ENCODE results near the gene ENOX1.

ENOX1 gene

DNA sequence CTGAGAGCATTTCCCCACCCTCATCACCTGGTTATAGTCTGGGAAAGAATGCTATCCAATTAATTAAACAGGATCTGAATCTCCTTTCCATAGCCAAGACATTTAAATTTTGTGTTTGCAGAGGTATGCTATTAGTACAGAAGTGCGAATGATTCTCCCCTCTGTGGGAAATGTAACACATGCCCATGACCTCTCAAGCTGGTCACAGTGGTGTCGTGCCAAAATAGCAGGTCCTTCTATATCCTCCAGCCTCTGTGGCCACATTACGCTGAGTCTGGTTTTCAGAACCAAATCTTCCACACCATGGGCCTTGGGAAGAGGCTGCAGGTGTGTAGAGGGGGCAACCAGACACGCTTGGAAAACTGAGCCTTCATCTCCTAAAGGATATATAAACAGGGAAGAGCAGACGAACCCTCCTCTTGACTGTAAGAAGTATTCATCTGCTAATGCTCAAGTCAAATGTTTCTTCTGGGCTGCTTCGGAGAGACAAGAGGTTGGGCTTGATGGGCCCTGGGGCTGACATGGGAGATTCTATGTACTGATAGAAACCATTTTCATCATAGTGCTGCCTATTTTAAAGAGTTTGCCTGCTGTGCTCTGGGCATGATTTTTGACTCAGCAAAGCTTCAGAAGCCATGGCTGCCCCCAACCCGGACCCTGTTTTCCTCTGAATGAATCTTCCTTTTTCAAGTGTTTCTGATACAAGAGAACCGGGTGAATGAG lies 565.7 kb downstream of the ENOX1 start:
- H3K4me3 Mint-ChIP-seq, result no peak overlapping the region
- DNase-seq, result no peak
- H3K36me3 Mint-ChIP-seq (ENCODE audit: low read depth), result no peaks in the 10 kb centered on the region
- H3K27ac Mint-ChIP-seq, result no peak overlapping the region
- H3K9me3 Mint-ChIP-seq, result no peaks in the 10 kb centered on the region
- H3K4me1 Mint-ChIP-seq (ENCODE audit: low read depth), result no peaks in the 10 kb centered on the region
- H3K27me3 Mint-ChIP-seq, result peaks cover 3% of the 10 kb centered on the region

DNA sequence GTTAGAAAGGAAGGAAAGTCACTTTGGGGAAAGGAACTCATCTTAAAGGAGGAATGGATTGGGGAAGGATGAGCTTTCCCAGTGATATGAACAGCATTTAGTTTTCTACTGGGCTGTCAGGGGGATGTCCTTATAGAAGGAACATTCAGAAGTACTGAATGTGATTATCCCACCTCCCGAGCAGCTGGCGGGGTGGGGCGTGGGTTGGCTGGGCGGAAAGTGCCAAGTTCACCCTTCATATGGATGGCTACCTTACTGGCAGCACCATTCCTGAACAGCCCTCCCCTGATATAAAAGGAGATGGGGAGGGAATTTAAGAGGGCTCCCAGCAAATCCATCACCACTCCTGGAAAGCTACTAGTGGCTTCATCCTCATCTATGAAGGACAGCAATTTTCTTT lies 572.6 kb downstream of the ENOX1 start:
- no peak overlapping the region for H3K4me3 Mint-ChIP-seq
- H3K9me3 Mint-ChIP-seq, result no peaks in the 10 kb centered on the region
- no peak overlapping the region for H3K27ac Mint-ChIP-seq
- H3K4me1 Mint-ChIP-seq (ENCODE audit: low read depth), result no peaks in the 10 kb centered on the region
- H3K36me3 Mint-ChIP-seq (ENCODE audit: low read depth), result no peaks in the 10 kb centered on the region
- no peak for DNase-seq
- H3K27me3 Mint-ChIP-seq, result peaks cover 7% of the 10 kb centered on the region

DNA sequence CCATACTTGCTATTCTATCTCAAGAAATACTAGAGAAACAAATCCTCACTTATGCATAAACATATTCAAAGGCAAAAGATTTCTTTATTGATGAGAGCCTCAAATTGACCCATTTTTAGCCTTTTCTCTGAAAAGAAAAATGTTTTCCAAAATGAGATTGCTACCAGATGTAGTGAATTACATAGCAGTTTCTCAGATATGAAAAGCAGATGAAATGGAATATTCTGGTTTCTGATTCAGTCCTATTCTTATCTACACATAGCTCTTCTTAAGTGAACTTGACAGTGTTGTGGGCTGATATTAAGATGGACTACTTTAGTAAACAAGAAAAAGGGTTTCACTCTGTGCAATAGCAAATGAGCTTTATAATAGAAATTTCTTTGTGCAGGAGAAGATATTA lies 579.9 kb downstream of the ENOX1 start:
- Mint-ChIP-seq H3K27me3 (peaks cover 13% of the 10 kb centered on the region), H3K36me3 (ENCODE audit: low read depth) (no peaks in the 10 kb centered on the region), H3K9me3 (no peaks in the 10 kb centered on the region), H3K27ac (no peak overlapping the region), H3K4me1 (ENCODE audit: low read depth) (no peaks in the 10 kb centered on the region), H3K4me3 (no peak overlapping the region)
- no peak for DNase-seq

DNA sequence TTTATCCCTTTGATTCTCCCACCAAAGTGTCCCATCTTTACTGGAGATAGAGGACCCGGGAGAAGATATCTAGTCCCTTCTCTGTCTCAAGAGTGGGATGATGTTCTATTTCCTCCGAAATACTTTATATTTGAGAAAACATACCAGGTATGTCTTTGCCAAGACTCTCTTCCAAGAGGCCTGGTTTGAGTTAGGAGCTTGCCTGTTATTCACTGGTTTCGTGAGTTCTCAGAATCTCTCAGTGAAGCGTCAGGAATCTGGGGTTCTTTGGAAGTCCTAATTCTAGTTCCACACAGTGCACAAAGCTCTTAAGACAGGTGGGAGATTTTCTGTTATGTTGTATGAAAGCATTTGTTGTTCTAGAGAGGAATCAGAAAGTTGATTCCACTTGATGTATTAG lies 581.4 kb downstream of the ENOX1 start:
- H3K9me3 Mint-ChIP-seq, result no peaks in the 10 kb centered on the region
- H3K4me3 Mint-ChIP-seq, result no peak overlapping the region
- no peak overlapping the region for H3K27ac Mint-ChIP-seq
- no peak for DNase-seq
- H3K36me3 Mint-ChIP-seq (ENCODE audit: low read depth), result no peaks in the 10 kb centered on the region
- no peaks in the 10 kb centered on the region for H3K4me1 Mint-ChIP-seq (ENCODE audit: low read depth)
- H3K27me3 Mint-ChIP-seq, result peaks cover 11% of the 10 kb centered on the region

DNA sequence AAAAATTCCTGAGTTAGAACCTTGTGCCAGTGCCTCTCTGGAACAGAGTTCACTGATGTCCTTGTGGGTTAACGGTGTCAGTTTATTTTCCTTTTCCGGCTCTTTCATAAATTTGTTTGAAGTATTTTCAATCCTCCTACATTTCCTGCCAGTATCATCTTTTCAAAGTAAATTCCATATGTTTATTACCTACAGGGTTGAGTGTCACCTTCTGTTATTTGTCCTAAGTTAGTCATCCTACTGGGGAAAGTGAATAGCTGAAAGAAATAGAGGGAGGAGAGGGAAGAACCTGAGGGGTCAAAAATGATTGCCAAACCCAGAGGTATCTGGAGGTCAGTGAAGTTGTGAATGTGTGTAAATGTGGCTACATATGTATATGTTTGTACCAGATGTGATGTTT lies 582.2 kb downstream of the ENOX1 start:
- Mint-ChIP-seq H3K27ac (no peak overlapping the region), H3K4me1 (ENCODE audit: low read depth) (no peaks in the 10 kb centered on the region), H3K27me3 (peaks cover 11% of the 10 kb centered on the region), H3K9me3 (no peaks in the 10 kb centered on the region), H3K36me3 (ENCODE audit: low read depth) (no peaks in the 10 kb centered on the region), H3K4me3 (no peak overlapping the region)
- DNase-seq, result no peak

DNA sequence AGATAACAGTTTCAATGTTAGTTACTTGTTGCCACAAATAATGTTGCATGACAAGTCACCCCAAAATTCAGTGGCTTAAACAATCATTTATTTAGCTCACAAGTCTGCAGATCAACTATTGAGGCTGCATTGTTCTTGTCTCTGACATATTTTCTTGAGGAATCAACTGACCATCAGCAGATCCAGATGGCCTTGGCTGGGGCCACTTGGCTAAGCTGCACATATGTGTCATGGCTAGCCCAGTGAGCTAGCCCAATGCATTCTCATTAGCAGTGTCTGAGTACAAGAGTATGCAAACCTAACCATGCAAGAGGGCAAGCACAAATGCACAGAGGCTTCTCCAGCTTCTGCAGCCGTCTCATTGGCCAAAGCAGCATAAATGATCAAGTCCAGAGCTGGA lies 583.0 kb downstream of the ENOX1 start:
- H3K27me3 Mint-ChIP-seq, result peaks cover 15% of the 10 kb centered on the region
- H3K36me3 Mint-ChIP-seq (ENCODE audit: low read depth), result no peaks in the 10 kb centered on the region
- H3K9me3 Mint-ChIP-seq, result no peaks in the 10 kb centered on the region
- no peak for DNase-seq
- H3K4me1 Mint-ChIP-seq (ENCODE audit: low read depth), result no peaks in the 10 kb centered on the region
- no peak overlapping the region for H3K27ac Mint-ChIP-seq
- H3K4me3 Mint-ChIP-seq, result no peak overlapping the region

DNA sequence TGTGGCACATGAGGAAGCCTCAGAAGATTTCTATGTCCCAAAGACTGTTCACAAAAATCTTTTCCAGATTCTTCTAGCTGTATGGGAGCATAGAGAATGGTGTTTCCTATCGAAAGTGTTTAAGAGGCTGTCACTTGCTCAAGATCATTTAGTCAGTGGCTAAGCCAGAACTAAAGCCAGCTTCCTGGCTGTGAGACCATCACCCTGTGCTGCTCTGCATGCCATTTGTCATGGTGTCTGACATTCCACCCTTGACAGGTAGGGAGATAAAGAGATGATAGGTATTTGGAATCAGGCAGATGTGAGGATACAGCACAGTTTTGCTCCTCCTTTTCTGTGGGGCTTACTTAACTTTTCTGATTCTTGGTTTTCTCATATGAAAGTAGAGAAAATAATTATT lies 586.0 kb downstream of the ENOX1 start:
- H3K36me3 Mint-ChIP-seq (ENCODE audit: low read depth), result no peaks in the 10 kb centered on the region
- no peaks in the 10 kb centered on the region for H3K4me1 Mint-ChIP-seq (ENCODE audit: low read depth)
- peaks cover 27% of the 10 kb centered on the region for H3K27me3 Mint-ChIP-seq
- no peak for DNase-seq
- no peaks in the 10 kb centered on the region for H3K9me3 Mint-ChIP-seq
- H3K4me3 Mint-ChIP-seq, result no peak overlapping the region
- no peak overlapping the region for H3K27ac Mint-ChIP-seq

DNA sequence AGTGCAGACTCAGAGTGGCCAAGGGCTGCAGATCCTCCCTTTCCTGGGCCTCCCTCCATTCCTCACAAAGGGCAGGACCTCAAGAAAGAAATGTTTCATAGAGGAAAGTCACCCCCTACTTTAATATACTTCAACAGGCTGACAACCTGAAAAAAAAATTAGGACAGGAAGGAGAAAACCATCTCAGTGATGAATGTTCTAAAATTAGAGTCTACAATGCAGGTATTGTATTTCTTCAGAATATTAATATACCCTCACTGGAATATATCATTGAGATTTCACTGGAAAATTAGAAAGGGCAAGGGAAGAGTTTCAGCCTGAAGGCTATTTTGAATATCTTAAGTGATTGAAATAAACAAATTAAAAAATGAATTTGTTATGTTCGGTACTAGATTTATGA lies 586.5 kb downstream of the ENOX1 start:
- Mint-ChIP-seq H3K36me3 (ENCODE audit: low read depth) (no peaks in the 10 kb centered on the region), H3K4me3 (no peak overlapping the region), H3K4me1 (ENCODE audit: low read depth) (no peaks in the 10 kb centered on the region), H3K27me3 (peaks cover 23% of the 10 kb centered on the region), H3K9me3 (no peaks in the 10 kb centered on the region), H3K27ac (no peak overlapping the region)
- no peak for DNase-seq

DNA sequence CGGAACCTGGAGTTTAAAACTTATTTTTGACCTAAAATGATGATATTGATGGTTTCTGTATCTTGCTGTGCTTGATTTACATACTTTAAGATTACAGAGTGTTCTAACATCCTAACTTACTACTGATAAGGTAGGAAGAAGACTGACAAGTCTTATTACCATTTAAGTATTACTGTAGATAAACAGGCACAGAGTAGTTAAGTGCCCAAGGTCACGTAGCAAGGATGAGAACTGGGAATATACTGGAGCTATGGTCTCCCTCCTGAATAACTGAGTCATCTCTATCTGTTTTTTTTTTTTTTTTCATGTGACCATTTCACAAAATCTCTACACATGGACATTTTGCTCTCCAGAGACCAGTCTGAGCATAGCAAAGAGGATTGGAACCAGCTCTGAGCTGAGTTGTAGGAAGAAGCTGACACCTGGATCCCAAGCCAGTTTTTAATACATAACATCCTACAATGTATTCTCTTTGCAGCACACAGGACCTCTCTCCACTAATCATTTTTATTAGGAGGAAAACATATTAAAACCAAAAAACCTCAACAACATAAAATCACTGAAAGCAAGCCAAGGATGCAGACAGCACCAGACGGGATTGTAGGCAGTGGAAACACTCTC lies 589.9 kb downstream of the ENOX1 start:
- no peaks in the 10 kb centered on the region for H3K36me3 Mint-ChIP-seq (ENCODE audit: low read depth)
- H3K4me1 Mint-ChIP-seq (ENCODE audit: low read depth), result no peaks in the 10 kb centered on the region
- peaks cover 20% of the 10 kb centered on the region for H3K27me3 Mint-ChIP-seq
- no peak overlapping the region for H3K4me3 Mint-ChIP-seq
- DNase-seq, result no peak
- no peaks in the 10 kb centered on the region for H3K9me3 Mint-ChIP-seq
- no peak overlapping the region for H3K27ac Mint-ChIP-seq

DNA sequence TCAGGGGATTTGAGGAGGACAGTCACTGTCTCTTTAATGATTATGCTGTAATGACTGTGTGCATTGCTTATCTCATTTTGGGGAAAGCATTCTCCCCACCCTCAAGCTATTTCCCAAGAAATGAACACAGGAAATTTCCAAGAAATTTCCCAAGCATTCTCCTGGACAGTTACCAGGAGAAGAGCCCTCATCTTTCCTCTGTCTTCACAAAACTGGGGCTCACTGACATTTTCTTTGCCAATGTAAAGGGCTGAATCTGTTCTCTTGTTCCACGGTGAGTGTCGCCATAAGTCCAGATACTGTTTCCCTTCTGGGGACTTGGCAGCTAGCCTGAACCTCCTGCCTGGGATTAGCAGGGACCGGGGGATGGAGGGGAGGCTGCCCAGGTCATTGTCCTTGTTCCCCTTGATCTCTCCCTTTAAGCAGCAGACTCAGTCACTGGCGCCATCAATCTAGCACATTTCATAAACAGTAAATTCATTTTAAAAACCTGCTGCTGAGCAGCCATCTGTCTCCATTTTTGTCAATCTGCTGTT lies 590.6 kb downstream of the ENOX1 start:
- DNase-seq, result no peak
- no peaks in the 10 kb centered on the region for H3K9me3 Mint-ChIP-seq
- peaks cover 20% of the 10 kb centered on the region for H3K27me3 Mint-ChIP-seq
- no peaks in the 10 kb centered on the region for H3K4me1 Mint-ChIP-seq (ENCODE audit: low read depth)
- no peak overlapping the region for H3K4me3 Mint-ChIP-seq
- no peaks in the 10 kb centered on the region for H3K36me3 Mint-ChIP-seq (ENCODE audit: low read depth)
- H3K27ac Mint-ChIP-seq, result no peak overlapping the region

DNA sequence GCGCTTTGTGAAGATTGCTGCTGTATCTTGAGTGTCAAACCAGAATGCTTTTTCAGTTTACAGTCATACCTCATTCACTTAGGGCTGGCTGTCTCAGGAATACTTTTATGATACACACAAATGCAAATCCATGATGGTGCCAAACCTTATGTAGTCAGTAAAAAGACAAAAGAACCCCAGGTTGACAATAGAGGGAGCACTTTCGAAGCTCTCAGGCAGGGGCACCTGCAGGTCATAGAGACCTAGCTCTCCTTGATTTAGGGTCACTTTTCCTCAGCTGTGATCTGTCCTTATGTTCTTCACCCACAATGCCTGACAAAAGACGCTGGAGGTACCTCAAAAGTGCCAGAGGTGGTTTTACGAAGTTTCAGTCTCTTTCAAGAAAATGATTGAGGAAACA lies 591.2 kb downstream of the ENOX1 start:
- H3K9me3 Mint-ChIP-seq, result no peaks in the 10 kb centered on the region
- no peak overlapping the region for H3K4me3 Mint-ChIP-seq
- H3K36me3 Mint-ChIP-seq (ENCODE audit: low read depth), result no peaks in the 10 kb centered on the region
- no peak for DNase-seq
- peaks cover 20% of the 10 kb centered on the region for H3K27me3 Mint-ChIP-seq
- no peaks in the 10 kb centered on the region for H3K4me1 Mint-ChIP-seq (ENCODE audit: low read depth)
- no peak overlapping the region for H3K27ac Mint-ChIP-seq

DNA sequence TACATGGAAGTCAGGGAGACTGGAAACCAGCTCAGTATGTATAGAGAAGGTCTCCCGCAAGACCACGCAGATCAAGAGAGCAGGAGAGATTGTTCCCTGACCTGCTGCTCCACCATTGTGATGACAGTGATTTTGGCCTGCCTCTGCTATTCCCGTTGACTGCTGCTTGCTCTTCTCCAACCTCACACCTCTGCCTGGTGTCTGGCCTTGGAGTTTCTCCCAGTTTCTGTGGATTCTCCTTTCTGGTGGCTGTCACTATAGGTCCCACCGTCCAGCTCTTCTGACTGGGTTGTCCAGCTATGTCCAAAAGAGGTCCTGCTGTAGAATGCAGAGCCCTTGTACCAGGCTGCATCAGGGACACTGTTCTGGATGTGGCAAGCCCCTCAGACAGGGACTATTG lies 591.7 kb downstream of the ENOX1 start:
- H3K9me3 Mint-ChIP-seq, result no peaks in the 10 kb centered on the region

DNA sequence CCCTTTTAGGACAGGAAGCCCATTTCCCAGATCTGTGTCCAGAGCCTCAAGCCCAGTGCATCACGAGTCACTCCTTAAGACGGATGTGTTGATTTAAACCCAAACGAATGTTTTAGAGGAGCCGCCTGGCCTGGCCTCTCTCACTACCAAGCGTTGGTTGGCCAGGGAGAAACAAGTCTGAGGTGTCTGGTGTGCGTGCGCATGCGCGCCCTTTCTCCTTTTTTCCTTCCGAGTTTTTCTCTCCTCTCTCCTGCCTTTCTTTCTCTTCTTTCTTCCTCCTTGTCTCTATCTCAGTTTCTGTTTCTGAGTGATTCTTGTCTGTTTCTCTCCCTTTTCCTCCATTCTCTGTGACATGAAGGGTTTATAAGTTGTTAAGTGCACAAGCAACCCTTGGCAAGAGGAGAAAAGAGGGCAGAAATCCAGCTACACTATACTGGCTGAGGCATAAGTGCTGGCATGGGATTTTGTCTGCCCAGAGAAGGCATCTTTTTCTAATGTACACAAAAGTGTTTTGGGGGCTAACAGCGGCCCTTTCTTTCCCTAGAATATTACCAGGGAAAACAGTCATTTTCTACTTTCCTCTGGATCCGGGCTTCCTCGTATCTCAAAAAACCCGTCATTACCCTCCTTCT lies 592.9 kb downstream of the ENOX1 start:
- H3K36me3 Mint-ChIP-seq (ENCODE audit: low read depth), result no peaks in the 10 kb centered on the region
- no peak overlapping the region for H3K4me3 Mint-ChIP-seq
- no peaks in the 10 kb centered on the region for H3K4me1 Mint-ChIP-seq (ENCODE audit: low read depth)
- no peaks in the 10 kb centered on the region for H3K9me3 Mint-ChIP-seq
- H3K27me3 Mint-ChIP-seq, result peaks cover 16% of the 10 kb centered on the region
- H3K27ac Mint-ChIP-seq, result no peak overlapping the region
- no peak for DNase-seq

More for the DNA sequence above, 591.7 kb downstream of the ENOX1 start:
- peaks cover 20% of the 10 kb centered on the region for H3K27me3 Mint-ChIP-seq
- H3K36me3 Mint-ChIP-seq (ENCODE audit: low read depth), result no peaks in the 10 kb centered on the region
- no peak for DNase-seq
- no peak overlapping the region for H3K4me3 Mint-ChIP-seq
- H3K27ac Mint-ChIP-seq, result no peak overlapping the region
- no peaks in the 10 kb centered on the region for H3K4me1 Mint-ChIP-seq (ENCODE audit: low read depth)

DNA sequence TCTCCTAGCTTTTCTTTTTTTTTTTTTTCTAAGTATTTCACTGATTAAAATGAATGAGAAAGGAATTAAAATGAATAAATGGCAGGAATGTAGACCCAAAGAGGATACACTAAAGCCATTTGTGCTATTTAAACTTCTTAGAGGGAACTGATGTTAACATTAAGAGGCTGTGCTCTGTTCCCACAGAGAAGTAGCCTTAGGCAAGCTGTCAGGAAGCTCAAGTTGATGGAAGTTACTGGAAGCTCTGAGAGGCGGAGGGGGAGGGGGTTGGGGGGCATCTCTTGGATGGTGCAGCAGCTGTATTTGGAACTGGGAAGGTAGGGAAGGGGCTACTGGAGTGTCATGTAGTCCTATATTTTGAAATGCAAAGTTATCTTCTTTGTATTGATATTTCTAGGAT lies 595.2 kb downstream of the ENOX1 start:
- Mint-ChIP-seq H3K36me3 (ENCODE audit: low read depth) (no peaks in the 10 kb centered on the region), H3K4me3 (no peak overlapping the region), H3K27me3 (peaks cover 6% of the 10 kb centered on the region), H3K27ac (no peak overlapping the region), H3K9me3 (no peaks in the 10 kb centered on the region), H3K4me1 (ENCODE audit: low read depth) (no peaks in the 10 kb centered on the region)
- no peak for DNase-seq

DNA sequence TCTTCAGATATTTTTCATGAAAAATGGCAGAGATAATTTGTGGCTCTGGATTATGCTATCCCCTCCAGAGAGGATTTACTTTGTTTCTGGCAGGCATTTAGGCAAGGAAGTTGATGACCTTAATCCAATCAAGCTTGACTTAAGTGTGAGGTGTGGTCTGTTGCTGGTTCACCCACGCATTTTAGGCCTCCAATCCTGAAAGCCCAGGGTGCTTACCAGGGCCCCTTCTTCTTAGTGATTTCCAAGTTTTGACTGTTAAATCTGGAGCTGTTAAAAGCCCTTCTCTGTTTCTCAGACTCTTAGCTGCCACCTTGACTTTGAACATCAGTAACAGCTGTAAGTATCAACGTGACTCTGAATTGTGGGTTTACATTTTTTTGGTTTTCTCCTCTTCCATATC lies 601.5 kb downstream of the ENOX1 start:
- no peak overlapping the region for H3K4me3 Mint-ChIP-seq
- no peak overlapping the region for H3K27ac Mint-ChIP-seq
- H3K27me3 Mint-ChIP-seq, result no peaks in the 10 kb centered on the region
- no peaks in the 10 kb centered on the region for H3K4me1 Mint-ChIP-seq (ENCODE audit: low read depth)
- H3K36me3 Mint-ChIP-seq (ENCODE audit: low read depth), result no peaks in the 10 kb centered on the region
- no peak for DNase-seq
- no peaks in the 10 kb centered on the region for H3K9me3 Mint-ChIP-seq

All from activated T-cell treated with anti-CD3 and anti-CD28 coated beads, Interleukin-2, amount 50 U/mL, for 24 hours (primary cell).